ENCODE data around the gene RALA. TPM values are rescaled to one million over a fixed set of nuclear protein-coding genes. Genes with fewer than 3 reads are reported as not detected.

The RALA gene
- total and polyA plus RNA-seq, 12 donors = 15.4 to 58.6 (median 30.4) TPM

- intact Hi-C loops (cut with DNase I) = no loop called here
- 89 to 97% (median 96%) methylated on average over 2 of the region's 2 CpGs for WGBS, 4 donors
- peaks cover 0 to 17% of the 10 kb centered on the region in 2 donors for H3K4me1 ChIP-seq (replicated peaks in 1 of 2)
- no peaks in the 10 kb centered on the region for H3K27me3 ChIP-seq
- no peaks in the 10 kb centered on the region for H3K9me3 ChIP-seq (replicated peaks in 1 of 3)
- no peak overlapping the region for H3K4me3 ChIP-seq
- no peak overlapping the region for H3K27ac ChIP-seq
- H3K36me3 ChIP-seq (replicated peaks in 1 of 2) = peaks cover 0 to 23% of the 10 kb centered on the region in 2 donors
- TF ChIP-seq POLR2A (IDR thresholded peaks at IDR 0.05) (no peak), CTCF (IDR thresholded peaks at IDR 0.05) (no peak)
- DNase-seq = no peak
These were observed 70.4 kb downstream of the RALA start for GRCh38 chr7:39693812-39694211.

- peak in 3 of 7 donors; percentile 21 to 36 (median 28) for DNase-seq
- Histone ChIP-seq H3K9me3 (replicated peaks in 1 of 3) (no peaks in the 10 kb centered on the region), H3K4me1 (replicated peaks in 1 of 2) (peaks cover 0 to 22% of the 10 kb centered on the region in 2 donors), H3K36me3 (replicated peaks in 1 of 2) (peaks cover 0 to 15% of the 10 kb centered on the region in 2 donors), H3K27ac (peak overlapping the region in 1 of 5 donors; percentile 36), H3K27me3 (no peaks in the 10 kb centered on the region), H3K4me3 (no peak overlapping the region)
- 63 to 74% (median 72%) methylated on average over 3 of the region's 3 CpGs for WGBS, 4 donors
- TF ChIP-seq CTCF (IDR thresholded peaks at IDR 0.05) (no peak), POLR2A (IDR thresholded peaks at IDR 0.05) (no peak)
- intact Hi-C loops (cut with DNase I) = no loop called here
These were observed 72.6 kb downstream of the RALA start for GRCh38 chr7:39695852-39696586.

- H3K36me3 ChIP-seq (replicated peaks in 1 of 2) = peaks cover 0 to 11% of the 10 kb centered on the region in 2 donors
- intact Hi-C loops (cut with DNase I) = no loop called here
- H3K27me3 ChIP-seq = no peaks in the 10 kb centered on the region
- peaks cover 0 to 23% of the 10 kb centered on the region in 2 donors for H3K4me1 ChIP-seq (replicated peaks in 1 of 2)
- no peaks in the 10 kb centered on the region for H3K9me3 ChIP-seq (replicated peaks in 1 of 3)
- DNase-seq = no peak
- H3K4me3 ChIP-seq = no peak overlapping the region
- TF ChIP-seq POLR2A (IDR thresholded peaks at IDR 0.05) = no peak
- TF ChIP-seq CTCF (IDR thresholded peaks at IDR 0.05) = no peak
- H3K27ac ChIP-seq = no peak overlapping the region
- 87 to 93% (median 90%) methylated on average over 3 of the region's 3 CpGs for WGBS, 4 donors
These were observed 73.3 kb downstream of the RALA start for GRCh38 chr7:39696631-39697030.

DNA sequence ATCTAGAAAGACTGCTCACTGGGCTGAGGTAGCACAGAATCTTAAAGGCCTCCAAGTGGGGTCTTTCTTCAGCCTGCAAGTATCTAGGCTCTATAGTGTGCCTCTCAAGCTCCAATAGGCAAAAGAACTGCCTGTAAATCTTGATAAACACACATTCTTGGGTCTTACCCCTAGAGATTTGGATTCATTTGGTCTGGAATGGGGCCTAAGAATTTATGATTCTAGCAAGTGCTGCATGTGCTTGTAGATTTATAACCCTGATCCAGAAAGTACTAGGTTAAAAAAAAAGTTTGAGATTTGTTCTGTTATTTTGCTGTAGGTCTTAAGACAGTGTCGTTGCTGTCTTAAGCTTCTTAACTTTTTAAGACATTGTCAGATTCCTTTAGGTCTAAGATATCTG, 74.1 kb downstream of the RALA start:
- TF ChIP-seq POLR2A (IDR thresholded peaks at IDR 0.05) = no peak
- no peak for TF ChIP-seq CTCF (IDR thresholded peaks at IDR 0.05)
- 73 to 96% (median 81%) methylated on average over 1 of the region's 1 CpG for WGBS, 4 donors
- intact Hi-C loops (cut with DNase I) = no loop called here

More for the DNA sequence above, 74.1 kb downstream of the RALA start:
- no peak for DNase-seq
- Histone ChIP-seq H3K9me3 (replicated peaks in 1 of 3) (no peaks in the 10 kb centered on the region), H3K4me3 (no peak overlapping the region), H3K36me3 (replicated peaks in 1 of 2) (peaks cover 0 to 11% of the 10 kb centered on the region in 2 donors), H3K4me1 (replicated peaks in 1 of 2) (peaks cover 0 to 19% of the 10 kb centered on the region in 2 donors), H3K27ac (no peak overlapping the region), H3K27me3 (no peaks in the 10 kb centered on the region)
